ENCODE data around the gene CDKN2A. TPM values are rescaled to one million over a fixed set of nuclear protein-coding genes. Genes with fewer than 3 reads are reported as not detected.

CDKN2A gene
- total RNA-seq, 4 donors from 2014 or later = 2.2 to 8.6 TPM; not detected in 2

- in situ Hi-C loops (cut with MboI; ENCODE audit: low pct_ligation_motif_present in 1 of 4, low pct_unique_long_range_greater_than_20kb in 1 of 4, low sequenced_read_pairs in 3 of 4) = no loop called here
- H3K4me3 ChIP-seq = no peak overlapping the region
- peaks cover 5 to 36% (median 16%) of the 10 kb centered on the region in 4 donors for H3K4me1 ChIP-seq
- H3K9me3 ChIP-seq = no peaks in the 10 kb centered on the region
- no peak for DNase-seq
- intact Hi-C loops (cut with DNase I; ENCODE audit: low total_unique reads) = no loop called here
- no peaks in the 10 kb centered on the region for H3K36me3 ChIP-seq
- H3K27ac ChIP-seq = no peak overlapping the region
- peaks cover 100% of the 10 kb centered on the region for H3K27me3 ChIP-seq
- TF ChIP-seq EP300 (IDR thresholded peaks at IDR 0.05; ENCODE audit: low read depth) = no peak
- 28 to 41% methylated on average over 10 to 24 of the region's 24 CpGs for WGBS, 2 donors (ENCODE audit: low coverage in 1 of 2)
Measured at GRCh38 chr9:21969951-21970799, 24.0 kb downstream of the CDKN2A start.

- no peak for DNase-seq
- Histone ChIP-seq H3K27ac (no peak overlapping the region), H3K4me1 (peaks cover 7 to 32% (median 11%) of the 10 kb centered on the region in 4 donors), H3K36me3 (no peaks in the 10 kb centered on the region), H3K27me3 (peaks cover 100% of the 10 kb centered on the region), H3K4me3 (no peak overlapping the region), H3K9me3 (no peaks in the 10 kb centered on the region)
- in situ Hi-C loops (cut with MboI; ENCODE audit: low pct_ligation_motif_present in 1 of 4, low pct_unique_long_range_greater_than_20kb in 1 of 4, low sequenced_read_pairs in 3 of 4) = no loop called here
- intact Hi-C loops (cut with DNase I; ENCODE audit: low total_unique reads) = no loop called here
- 11 to 25% methylated on average over 14 to 28 of the region's 28 CpGs for WGBS, 2 donors (ENCODE audit: low coverage in 1 of 2)
- no peak for TF ChIP-seq POLR2A (IDR thresholded peaks at IDR 0.05)
- no peak for TF ChIP-seq EP300 (IDR thresholded peaks at IDR 0.05; ENCODE audit: low read depth)
- no peak for TF ChIP-seq CTCF (IDR thresholded peaks at IDR 0.05)
- no peak for TF ChIP-seq POLR2AphosphoS5 (IDR thresholded peaks at IDR 0.05)
Measured at GRCh38 chr9:21969011-21969940, 24.9 kb downstream of the CDKN2A start.

- no peak for DNase-seq
Measured at GRCh38 chr9:21968331-21969010, 25.7 kb downstream of the CDKN2A start.

More at GRCh38 chr9:21968331-21969010, 25.7 kb downstream of the CDKN2A start:
- WGBS, 2 donors (ENCODE audit: low coverage in 1 of 2) = 0 to 35% methylated on average over 1 to 41 of the region's 41 CpGs
- Histone ChIP-seq H3K4me1 (peaks cover 7 to 27% (median 10%) of the 10 kb centered on the region in 4 donors), H3K36me3 (no peaks in the 10 kb centered on the region), H3K4me3 (no peak overlapping the region), H3K27ac (no peak overlapping the region), H3K27me3 (peaks cover 100% of the 10 kb centered on the region), H3K9me3 (peaks cover 0 to under 1% of the 10 kb centered on the region in 2 donors)
- in situ Hi-C loops (cut with MboI; ENCODE audit: low pct_ligation_motif_present in 1 of 4, low pct_unique_long_range_greater_than_20kb in 1 of 4, low sequenced_read_pairs in 3 of 4) = no loop called here
- intact Hi-C loops (cut with DNase I; ENCODE audit: low total_unique reads) = no loop called here
- TF ChIP-seq EP300 (IDR thresholded peaks at IDR 0.05; ENCODE audit: low read depth) (no peak), CTCF (IDR thresholded peaks at IDR 0.05) (no peak), POLR2A (IDR thresholded peaks at IDR 0.05) (no peak), POLR2AphosphoS5 (IDR thresholded peaks at IDR 0.05) (no peak)

Measured in transverse colon (tissue), 4 donors.